Muscle of arm (tissue), 12 donors: ENCODE measurements around the gene MAPKAP1. TPM values are rescaled to one million over a fixed set of nuclear protein-coding genes. Genes with fewer than 3 reads are reported as not detected.

ENCODE experiments used
- DNase-seq: peaks from one replicate; pipeline ENCODE4 v3.0.0-alpha.2; 2013
- polyA plus RNA-seq, 12 donors: library from polyadenylated mRNA; unstranded; fragments of 120-200 nt; gene quantifications; one replicate each; pipeline ENCODE4 v1.2.1, GENCODE V29; 2013; ENCODE audit not compliant: insufficient read length in 12 of 12

Gene MAPKAP1
- polyA plus RNA-seq, 12 donors, result 61.5 to 78.0 (median 72.4) TPM; not detected in 1

DNA sequence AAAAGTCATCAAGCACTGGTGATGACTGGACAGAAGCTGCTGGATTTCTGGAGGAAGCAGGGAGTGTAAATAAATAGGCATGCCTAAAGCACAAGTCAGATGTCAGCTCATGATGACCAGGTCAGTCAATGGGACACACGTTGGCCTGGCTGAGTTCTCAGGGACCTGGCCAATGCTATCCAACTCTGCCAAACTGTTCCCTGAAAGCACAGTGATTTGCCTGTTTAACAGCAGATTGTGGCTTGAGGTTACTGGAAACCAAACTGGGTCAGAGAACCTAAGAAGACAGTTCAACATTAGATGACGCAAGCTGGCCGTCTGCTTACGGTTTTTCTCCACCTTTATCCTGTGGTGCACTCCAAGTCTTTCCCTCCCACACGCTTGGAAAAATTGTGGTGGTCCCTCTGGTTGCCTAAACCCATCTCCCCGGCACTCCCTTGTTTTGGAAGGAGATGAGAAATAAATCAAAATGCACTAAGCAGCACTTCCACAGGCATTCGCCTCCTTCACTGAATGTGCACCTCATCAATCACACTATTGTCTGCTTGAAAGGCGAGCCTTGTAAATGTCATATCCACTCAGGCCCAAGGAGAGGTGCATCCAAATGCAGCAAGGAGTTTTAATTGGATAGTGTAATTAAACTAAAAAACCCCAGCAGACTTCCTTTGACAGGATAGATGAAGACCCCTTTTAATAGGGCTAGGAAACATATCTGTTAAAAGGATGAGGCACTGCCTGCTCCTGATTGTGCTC is 245.9 kb downstream of the MAPKAP1 start:
- no peak for DNase-seq

DNA sequence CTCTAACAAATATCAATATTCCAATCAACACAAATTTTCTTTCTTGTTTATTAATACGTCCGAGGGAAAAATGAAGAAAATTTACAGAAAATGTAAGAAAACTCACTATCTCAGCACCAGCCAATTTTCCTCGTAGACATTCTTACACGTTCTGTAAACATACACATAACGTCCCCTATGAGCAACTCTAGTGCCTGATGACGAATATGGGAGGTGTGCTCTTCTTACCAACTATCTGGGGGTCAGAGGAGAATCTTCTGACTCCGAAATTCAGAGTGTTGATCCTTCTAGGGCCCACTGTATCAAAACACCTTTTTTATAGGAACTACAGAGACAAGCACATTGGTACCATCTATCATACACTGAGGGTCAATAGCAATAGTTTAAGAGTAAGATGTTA is 246.7 kb downstream of the MAPKAP1 start:
- no peak for DNase-seq

DNA sequence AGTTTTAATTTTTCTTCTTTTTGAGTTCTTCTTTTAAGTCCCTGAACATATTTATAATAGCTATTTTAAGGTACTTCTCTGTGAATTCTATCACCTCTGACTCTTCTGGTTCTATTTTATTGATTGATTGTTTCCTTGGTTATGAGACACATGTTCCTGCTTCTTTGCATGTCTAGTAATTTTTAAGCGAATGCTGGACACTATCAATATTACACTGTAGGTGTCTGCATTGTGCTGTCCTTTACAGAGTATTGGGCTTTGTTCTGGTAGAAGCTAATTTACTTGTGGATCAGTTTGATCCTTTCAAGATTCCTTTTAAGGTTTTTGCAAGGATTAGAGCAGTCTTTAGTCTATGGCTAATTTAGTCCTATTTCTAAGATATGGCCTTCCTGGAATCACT is 249.7 kb downstream of the MAPKAP1 start:
- DNase-seq, result no peak

- no peak for DNase-seq
Measured at GRCh38 chr9:125455876-125456275, 251.1 kb downstream of the MAPKAP1 start.

- no peak for DNase-seq
Measured at GRCh38 chr9:125455132-125455531, 251.9 kb downstream of the MAPKAP1 start.

GRCh38 chr9:125447202-125447802 is 259.7 kb downstream of the MAPKAP1 start:
- no peak for DNase-seq

GRCh38 chr9:125446561-125447094 is 260.4 kb downstream of the MAPKAP1 start:
- DNase-seq, result no peak

DNA sequence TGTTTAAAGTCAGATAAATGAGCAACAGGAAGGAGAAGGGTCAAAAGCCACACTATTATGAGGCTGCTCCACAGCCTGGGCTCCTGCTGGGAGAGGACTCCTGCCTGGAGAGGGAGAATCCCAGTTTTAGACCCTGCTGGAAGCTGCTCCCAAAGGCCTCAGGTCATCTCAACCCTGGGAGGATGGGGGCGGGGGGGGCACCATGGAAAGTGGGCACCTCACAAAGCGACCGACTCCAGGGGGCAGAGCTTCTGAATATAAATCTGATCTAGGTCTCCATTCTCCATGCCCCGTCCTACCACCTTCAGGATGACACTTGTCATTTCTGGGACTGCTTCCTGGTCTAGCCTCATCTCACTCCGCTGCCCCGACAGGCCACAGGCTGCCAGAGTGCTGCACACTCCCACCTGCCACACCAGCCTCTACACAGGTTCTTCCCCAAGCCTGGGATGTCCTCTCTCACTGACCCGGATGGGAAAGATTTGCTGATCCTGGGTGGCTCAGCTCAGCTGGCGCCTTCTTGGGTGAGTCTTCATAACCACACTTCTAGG is 262.0 kb downstream of the MAPKAP1 start:
- DNase-seq, result no peak

GRCh38 chr9:125444166-125444565 is 262.8 kb downstream of the MAPKAP1 start:
- no peak for DNase-seq

GRCh38 chr9:125443367-125443766 is 263.6 kb downstream of the MAPKAP1 start:
- no peak for DNase-seq

DNA sequence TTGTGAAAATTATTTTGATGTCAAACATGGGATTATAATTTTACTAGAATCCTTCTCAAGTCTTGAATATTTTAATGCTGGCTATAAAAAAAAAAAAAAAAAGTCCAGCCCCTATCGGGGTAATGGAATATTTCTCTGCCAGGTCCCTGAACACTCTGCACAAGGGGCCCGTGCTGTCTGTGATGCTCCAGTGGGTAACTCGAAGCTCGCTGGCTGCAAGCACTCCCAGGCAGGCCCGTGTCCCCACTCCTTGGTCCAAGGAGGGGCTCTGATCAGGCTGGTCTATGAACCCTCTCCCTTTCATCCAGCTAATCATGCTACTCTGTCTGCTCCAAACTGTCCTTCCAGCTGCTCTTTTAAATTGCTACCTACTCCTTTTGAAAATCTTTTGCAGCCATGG is 264.6 kb downstream of the MAPKAP1 start:
- DNase-seq, result no peak

- DNase-seq, result no peak
Measured at GRCh38 chr9:125440411-125440810, 266.6 kb downstream of the MAPKAP1 start.

DNA sequence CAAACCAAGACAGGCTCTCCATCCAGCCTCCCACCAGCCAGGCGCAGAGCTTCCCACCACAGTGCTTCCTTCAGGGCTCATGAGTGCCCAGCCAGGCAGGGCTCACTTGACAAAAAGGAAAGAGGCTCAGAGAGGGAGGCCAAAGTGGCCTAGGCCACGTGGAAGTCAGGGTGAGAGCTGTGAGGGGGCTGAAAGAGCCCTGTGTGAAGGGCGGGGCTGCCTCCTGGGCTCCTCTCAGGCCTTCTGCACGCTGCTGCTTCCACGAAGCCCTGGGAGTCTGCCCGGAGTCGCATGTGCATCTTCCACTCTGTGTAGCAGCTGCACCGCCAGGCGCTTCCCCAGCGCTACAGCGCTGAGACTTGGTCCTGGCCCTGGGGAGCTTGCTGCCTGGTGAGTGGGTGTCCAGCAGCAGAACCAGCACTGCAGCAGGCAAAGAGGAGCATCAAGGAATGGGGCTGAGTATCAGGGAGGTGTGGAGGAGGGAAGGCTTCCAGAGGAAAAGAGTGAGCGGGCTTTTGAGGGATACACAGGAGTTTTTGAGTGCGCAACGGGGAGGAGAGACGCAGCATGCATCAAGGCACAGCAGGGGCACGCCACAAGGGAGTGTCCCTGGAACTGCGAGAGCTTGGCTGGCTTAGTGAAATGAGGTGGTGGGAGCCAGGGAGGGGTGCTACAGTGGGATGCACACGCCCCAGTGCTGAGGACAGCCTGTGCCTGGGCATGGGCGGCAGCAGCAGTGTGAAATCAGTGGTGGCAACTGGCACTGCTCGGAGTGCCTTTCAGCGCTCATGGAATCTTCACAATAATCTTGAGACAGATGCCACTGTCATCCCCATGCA is 267.4 kb downstream of the MAPKAP1 start:
- DNase-seq, result no peak

- DNase-seq, result no peak
Measured at GRCh38 chr9:125438506-125439433, 268.2 kb downstream of the MAPKAP1 start.

DNA sequence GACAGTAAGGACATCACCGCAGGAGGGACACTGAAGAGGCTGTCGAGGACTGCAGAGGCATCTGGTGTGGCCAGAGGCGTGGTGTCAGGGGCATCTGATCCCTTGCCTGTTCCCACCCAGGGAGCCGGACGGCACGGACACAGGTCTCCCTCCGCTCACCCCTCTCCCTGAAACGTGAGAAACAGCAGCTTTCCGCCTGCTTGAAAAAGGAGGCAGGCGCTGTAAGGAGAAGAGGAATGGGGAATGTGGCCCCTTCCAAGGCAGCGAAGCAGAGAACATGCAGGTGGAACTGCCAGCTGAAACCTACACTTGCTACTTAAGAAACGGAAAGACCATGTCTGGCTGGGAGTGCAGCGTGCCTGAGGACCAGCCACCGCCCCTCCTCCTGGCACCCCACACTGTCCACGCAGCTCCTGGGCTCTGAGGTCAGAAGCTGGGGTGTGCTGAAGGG is 269.2 kb downstream of the MAPKAP1 start:
- DNase-seq, result no peak

DNA sequence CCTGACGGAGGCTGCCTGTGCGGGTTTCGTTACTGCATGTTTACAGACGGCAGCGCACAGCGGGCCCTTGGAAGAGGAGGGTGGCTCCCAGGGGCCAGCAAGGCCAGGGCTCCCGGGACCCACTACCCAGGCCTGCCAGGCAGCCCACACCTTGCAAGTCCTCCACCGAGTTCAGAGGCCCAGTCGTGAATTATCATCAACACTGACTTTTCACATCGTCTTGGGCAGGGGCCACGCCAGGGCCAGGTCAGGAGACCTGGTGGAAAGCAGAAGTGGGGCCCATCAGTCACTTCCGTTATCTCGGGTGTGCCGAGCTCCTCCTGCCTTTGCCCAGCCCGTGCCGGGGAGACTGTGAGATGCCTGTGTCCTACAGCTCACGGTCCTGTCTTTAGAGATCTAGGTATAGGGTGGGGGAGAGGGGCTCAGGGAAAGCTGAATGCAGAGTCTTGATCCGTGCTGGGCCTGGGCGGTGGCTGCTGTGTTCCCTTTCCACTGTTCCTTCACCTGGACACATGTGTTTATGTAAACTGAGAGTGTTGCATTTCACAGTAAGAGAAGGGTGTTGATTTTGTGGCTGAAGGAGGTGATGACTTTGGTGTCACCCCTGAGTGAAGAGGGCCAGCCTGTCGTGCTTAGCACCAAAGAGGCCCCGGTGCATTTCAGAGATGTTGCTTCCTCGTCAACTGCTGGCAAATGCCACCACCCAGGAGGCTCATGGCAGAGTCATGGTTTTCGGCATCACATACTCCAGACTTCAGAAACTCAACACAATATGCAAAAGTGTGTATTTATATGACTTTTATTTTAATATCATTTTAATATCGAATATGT is 270.2 kb downstream of the MAPKAP1 start:
- no peak for DNase-seq

DNA sequence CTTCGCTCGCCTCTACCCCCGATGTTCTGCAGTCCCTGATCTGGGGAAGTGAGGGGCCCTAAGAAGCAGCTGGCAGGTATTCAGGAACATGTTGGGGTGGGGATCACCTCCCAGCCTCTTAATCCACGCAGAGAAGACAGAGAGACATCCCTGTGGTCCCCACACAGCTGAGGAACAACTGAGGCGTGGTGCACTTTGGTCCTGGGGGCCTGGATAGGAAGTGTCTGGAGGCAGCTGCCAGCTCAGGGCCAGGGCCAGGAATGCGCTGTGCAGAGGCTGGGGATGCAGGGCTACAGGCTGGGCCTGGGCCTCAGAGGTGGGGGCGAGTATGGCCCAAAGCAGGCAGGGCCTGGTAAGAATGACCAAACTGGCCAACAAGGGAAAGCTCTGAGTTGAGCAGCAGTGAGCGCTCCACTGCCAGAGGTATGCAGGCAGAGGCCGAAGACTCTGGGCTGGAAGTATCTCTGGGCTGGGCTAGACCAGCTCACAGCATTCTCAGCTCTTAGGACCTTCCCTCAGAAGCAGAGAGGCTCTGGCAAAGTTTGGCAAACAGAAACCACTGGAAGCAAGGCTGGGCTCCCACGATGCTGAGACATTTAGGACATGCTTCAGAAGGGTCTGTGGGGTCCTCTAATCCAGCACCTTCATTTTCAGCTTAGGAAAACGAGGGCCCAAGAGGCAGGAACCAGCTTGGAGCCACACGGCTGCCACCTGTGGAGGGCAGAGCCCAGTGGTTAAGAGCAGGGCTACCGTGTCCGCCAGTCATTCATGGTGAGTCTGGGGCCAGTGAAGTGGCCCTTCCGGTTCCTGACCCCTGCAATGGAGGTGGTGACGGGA is 271.0 kb downstream of the MAPKAP1 start:
- no peak for DNase-seq

- no peak for DNase-seq
Measured at GRCh38 chr9:125434986-125435775, 271.8 kb downstream of the MAPKAP1 start.
